CD14-positive monocyte (primary cell): Measurements from ENCODE around the gene SEZ6L2. TPM values are rescaled to one million over a fixed set of nuclear protein-coding genes. Genes with fewer than 3 reads are reported as not detected.
A peak's percentile ranks its signal among the peaks of the same experiment; 100 is the strongest.

ENCODE experiments used
- DNase-seq, 3 donors: peaks; one replicate each; pipeline ENCODE4 v3.0.0-alpha.2; 2011 to 2022
- H2AFZ ChIP-seq: 2 replicates; pipeline ENCODE4 v1.6.0; 2012; ENCODE audit warnings: mild to moderate bottlenecking, low read depth, low read length, inconsistent platforms; ENCODE audit not compliant: insufficient read depth, poor library complexity, severe bottlenecking
- H3K27ac ChIP-seq, 2 donors: 1 replicate in 1 of 2; 2 replicates in 1 of 2; pipeline ENCODE4 v1.5.1; 2012 to 2013; ENCODE audit warnings: low read length in 2 of 2, control low read depth in 1 of 2, inconsistent platforms in 1 of 2, low read depth in 1 of 2, mild to moderate bottlenecking in 1 of 2
- H3K27me3 ChIP-seq, 2 donors: one replicate each; pipeline versions ENCODE4 v1.6.0 to v1.6.1; 2011 to 2013; ENCODE audit warnings: low read length in 2 of 2; ENCODE audit not compliant: control insufficient read depth in 2 of 2, insufficient read depth in 2 of 2
- H3K36me3 ChIP-seq, 2 donors: replicated peaks in 1 of 2; 1 replicate in 1 of 2; 2 replicates in 1 of 2; pipeline versions ENCODE4 v1.5.1 to v1.6.1; 2012 to 2013; ENCODE audit warnings: low read length in 2 of 2, control low read depth in 1 of 2, inconsistent platforms in 1 of 2, mild to moderate bottlenecking in 1 of 2; ENCODE audit not compliant: insufficient read depth in 2 of 2, control insufficient read depth in 1 of 2
- H3K4me1 ChIP-seq, 2 donors: 1 replicate in 1 of 2; 2 replicates in 1 of 2; pipeline versions ENCODE4 v1.5.1 to v1.6.1; 2012 to 2013; ENCODE audit warnings: low read length in 2 of 2, control low read depth in 1 of 2, inconsistent platforms in 1 of 2, mild to moderate bottlenecking in 1 of 2, moderate library complexity in 1 of 2; ENCODE audit not compliant: insufficient read depth in 2 of 2, control insufficient read depth in 1 of 2
- H3K4me2 ChIP-seq: replicated peaks from 2 replicates; pipeline ENCODE3; 2012; ENCODE audit warnings: low read length, moderate library complexity, mild to moderate bottlenecking; ENCODE audit not compliant: poor library complexity, severe bottlenecking; ENCODE audit errors: extremely low read depth
- H3K4me3 ChIP-seq, 3 experiments: fragments of 200-600 bp in 1 of 3; sonication (generic) in 1 of 3; replicated peaks in 1 of 3; 1 replicate in 2 of 3; 2 replicates in 1 of 3; pipeline ENCODE4 v1.5.1; 2011 to 2013; ENCODE audit warnings: low read length in 3 of 3, mild to moderate bottlenecking in 3 of 3, control low read depth in 2 of 3, low read depth in 2 of 3, inconsistent platforms in 1 of 3, moderate library complexity in 1 of 3
- H3K79me2 ChIP-seq: 2 replicates; pipeline ENCODE4 v1.6.0; 2012; ENCODE audit warnings: mild to moderate bottlenecking, control low read depth, inconsistent platforms, low read length, moderate library complexity; ENCODE audit not compliant: insufficient read depth
- H3K9ac ChIP-seq: 2 replicates; pipeline ENCODE4 v1.6.0; 2017; ENCODE audit warnings: low read length, mild to moderate bottlenecking; ENCODE audit not compliant: insufficient read depth, poor library complexity, severe bottlenecking
- H3K9me3 ChIP-seq, 2 donors: replicated peaks in 1 of 2; 1 replicate in 1 of 2; 2 replicates in 1 of 2; pipeline versions ENCODE4 v1.5.1 to v1.6.1; 2012 to 2013; ENCODE audit warnings: low read length in 2 of 2, control low read depth in 1 of 2; ENCODE audit not compliant: control insufficient read depth in 1 of 2, insufficient read depth in 1 of 2
- H4K20me1 ChIP-seq: 2 replicates; pipeline ENCODE4 v1.6.0; 2012; ENCODE audit warnings: mild to moderate bottlenecking, low read length, control low read depth, moderate library complexity; ENCODE audit not compliant: insufficient read depth
- H3K27ac Mint-ChIP-seq, 7 donors: one replicate each; pipeline ENCODE4 v1.8.0; 2020; ENCODE audit warnings: mild to moderate bottlenecking in 7 of 7, mixed read lengths in 7 of 7, moderate library complexity in 6 of 7, inconsistent platforms in 2 of 7
- H3K27me3 Mint-ChIP-seq, 3 donors: one replicate each; pipeline ENCODE4 v1.8.0; 2021 to 2022; ENCODE audit warnings: low read depth in 3 of 3, mild to moderate bottlenecking in 3 of 3, mixed read lengths in 3 of 3, moderate library complexity in 3 of 3, inconsistent platforms in 1 of 3
- H3K36me3 Mint-ChIP-seq, 2 donors: one replicate each; pipeline ENCODE4 v1.8.0; 2020; ENCODE audit warnings: mixed read lengths in 2 of 2, inconsistent platforms in 1 of 2, mild to moderate bottlenecking in 1 of 2
- H3K4me1 Mint-ChIP-seq: one replicate; pipeline ENCODE4 v1.8.0; 2020; ENCODE audit warnings: mild to moderate bottlenecking, mixed read lengths
- H3K4me3 Mint-ChIP-seq, 2 donors: one replicate each; pipeline ENCODE4 v1.8.0; 2020; ENCODE audit warnings: mild to moderate bottlenecking in 2 of 2, mixed read lengths in 2 of 2, moderate library complexity in 1 of 2
- H3K9me3 Mint-ChIP-seq, 7 donors: one replicate each; pipeline ENCODE4 v1.8.0; 2020 to 2022; ENCODE audit warnings: mixed read lengths in 7 of 7, mild to moderate bottlenecking in 6 of 7, moderate library complexity in 6 of 7, inconsistent platforms in 2 of 7
- CTCF ChIP-seq: fragments of 200-600 bp; IDR thresholded peaks from one replicate; pipeline ENCODE4 v1.8.0; 2022; ENCODE audit warnings: antibody characterized with exemption, mild to moderate bottlenecking
- WGBS: methylation state at CpG from one replicate; pipeline ENCODE4 v1.1.5; 2013; ENCODE audit warnings: missing lambda C conversion rate; ENCODE audit not compliant: insufficient coverage; 5-methylcytosine and 5-hydroxymethylcytosine counted together
- intact Hi-C, 2 donors: fragments of 100-400 bp; cut with micrococcal nuclease; formaldehyde crosslinking; loops; one replicate each; pipeline versions ENCODE4 v1.15.0 to v1.15.1; 2023
- polyA plus RNA-seq, 3 donors: library from polyadenylated mRNA; depleted of rRNA in 1 of 3; unstranded in 2 of 3; stranded (reverse) in 1 of 3; fragments of 300-500 nt in 2 of 3; fragments of >200 nt in 1 of 3; fragmentation: Illumina TruSeq in 2 of 3; gene quantifications; 1 replicate in 2 of 3; 2 replicates in 1 of 3; pipeline ENCODE4 v1.2.3, GENCODE V29; 2012 to 2021

SEZ6L2 gene
- polyA plus RNA-seq, 3 donors, result not detected

GRCh38 chr16:29863669-29863984 is 35.7 kb downstream of the SEZ6L2 start:
- peaks cover 23% of the 10 kb centered on the region for H3K4me1 Mint-ChIP-seq
- TF ChIP-seq CTCF, result peak; percentile 11
- Histone ChIP-seq H3K4me3 (peak overlapping the region in 1 of 3 experiments; percentile 98), H3K79me2 (peaks cover 23% of the 10 kb centered on the region), H2AFZ (peak overlapping the region; percentile 94), H3K4me2 (peak overlapping the region; percentile 83), H3K27me3 (no peaks in the 10 kb centered on the region), H3K27ac (peak overlapping the region; percentile 65 to 100), H3K36me3 (peaks cover 27% of the 10 kb centered on the region in 2 donors), H3K4me1 (peaks cover 13 to 24% of the 10 kb centered on the region in 2 donors), H3K9me3 (no peaks in the 10 kb centered on the region), H3K9ac (peak overlapping the region; percentile 89), H4K20me1 (peaks cover 20% of the 10 kb centered on the region)
- DNase-seq, result no peak
- H3K27me3 Mint-ChIP-seq, result peaks cover 0 to 14% (median 0%) of the 10 kb centered on the region in 3 donors
- peak overlapping the region; percentile 93 to 100 (median 100) for H3K27ac Mint-ChIP-seq
- 34% methylated on average over 4 of the region's 16 CpGs for WGBS
- H3K36me3 Mint-ChIP-seq, result peaks cover 26 to 28% of the 10 kb centered on the region in 2 donors
- H3K9me3 Mint-ChIP-seq, result peaks cover 0 to 2% (median 0%) of the 10 kb centered on the region in 7 donors
- intact Hi-C loops, result loop anchor here (2.0 to 10.0 kb wide), 5 partner anchors 41 to 111 kb away; partner anchors contain the start of genes KCTD13 (in 1 of the 2), MVP (in 1 of the 2), PAGR1 (in 1 of the 2) and TAOK2 (in 1 of the 2)
- peak overlapping the region in 1 of 2 donors; percentile 51 for H3K4me3 Mint-ChIP-seq

GRCh38 chr16:29862884-29863668 is 36.3 kb downstream of the SEZ6L2 start, which contains the start of gene CDIPT:
Gene CDIPT (minus strand): TSS chr16:29863226. CDS start chr16:29862857, 369 bp downstream.
- H3K27me3 Mint-ChIP-seq, result peaks cover 0 to 14% (median 0%) of the 10 kb centered on the region in 3 donors
- H3K36me3 Mint-ChIP-seq, result peaks cover 31 to 33% of the 10 kb centered on the region in 2 donors
- peak; percentile 92 to 96 (median 94) for DNase-seq
- Histone ChIP-seq H3K36me3 (peaks cover 30 to 33% of the 10 kb centered on the region in 2 donors), H4K20me1 (peaks cover 23% of the 10 kb centered on the region), H3K27ac (peak within 1 kb of the TSS; percentile 65 to 100), H3K4me2 (peak within 1 kb of the TSS; percentile 83), H3K4me1 (peaks cover 13 to 24% of the 10 kb centered on the region in 2 donors), H3K9me3 (no peaks in the 10 kb centered on the region), H2AFZ (peak within 1 kb of the TSS; percentile 94), H3K27me3 (no peaks in the 10 kb centered on the region), H3K4me3 (peak within 1 kb of the TSS; percentile 66 to 98 (median 75)), H3K9ac (peak within 1 kb of the TSS; percentile 89), H3K79me2 (peaks cover 23% of the 10 kb centered on the region)
- H3K4me1 Mint-ChIP-seq, result peaks cover 23% of the 10 kb centered on the region
- peak within 1 kb of the TSS; percentile 94 to 98 for H3K4me3 Mint-ChIP-seq
- WGBS, result 0% methylated on average over 24 of the region's 57 CpGs
- TF ChIP-seq CTCF, result peak; percentile 40
- intact Hi-C loops, result loop anchor here (2.0 to 10.0 kb wide), 5 partner anchors 41 to 112 kb away; partner anchors contain the start of genes KCTD13 (in 1 of the 2), MVP (in 1 of the 2), PAGR1 (in 1 of the 2) and TAOK2 (in 1 of the 2)
- peaks cover 0 to 2% (median 0%) of the 10 kb centered on the region in 7 donors for H3K9me3 Mint-ChIP-seq
- peak within 1 kb of the TSS; percentile 93 to 100 (median 100) for H3K27ac Mint-ChIP-seq
